Upper lobe of left lung (tissue), 6 donors: ENCODE measurements around the gene CENPF. TPM values are rescaled to one million over a fixed set of nuclear protein-coding genes. Genes with fewer than 3 reads are reported as not detected.
A peak's percentile ranks its signal among the peaks of the same experiment; 100 is the strongest.
"Not testable (repeated sequence)": the region's sequence is repeated elsewhere in the genome, so short reads cannot be mapped to it uniquely, and the experiment has no call there.

Experiments
- ATAC-seq, 2 donors: fragments of 200-7000 bp; cut with Tn5 transposase; one replicate each; pipeline ENCODE4 v1.9.1; 2022; ENCODE audit warnings: mild to moderate bottlenecking in 2 of 2, moderate library complexity in 2 of 2; ENCODE audit not compliant: low FRiP score in 2 of 2
- DNase-seq, 2 donors: peaks; one replicate each; pipeline ENCODE4 v3.0.0-alpha.2; 2019 to 2020
- H3K27ac ChIP-seq, 4 donors: fragments of 200-600 bp; sonication (generic); one replicate each; pipeline ENCODE4 v1.5.1; 2016 to 2019
- H3K27me3 ChIP-seq, 4 donors: fragments of 200-600 bp; sonication (generic); one replicate each; pipeline ENCODE4 v1.5.1; 2017 to 2019
- H3K36me3 ChIP-seq, 4 donors: fragments of 200-600 bp; sonication (generic); one replicate each; pipeline ENCODE4 v1.5.1; 2016 to 2019
- H3K4me1 ChIP-seq, 4 donors: fragments of 200-600 bp; sonication (generic); one replicate each; pipeline ENCODE4 v1.5.1; 2018 to 2019
- H3K4me3 ChIP-seq, 4 donors: fragments of 200-600 bp; sonication (generic); one replicate each; pipeline ENCODE4 v1.5.1; 2017 to 2019; ENCODE audit warnings: mild to moderate bottlenecking in 2 of 4, moderate library complexity in 1 of 4
- H3K9me3 ChIP-seq, 4 donors: fragments of 200-600 bp; sonication (generic); one replicate each; pipeline ENCODE4 v1.5.1; 2018 to 2019
- EP300 ChIP-seq, 4 donors: sonication (generic); formaldehyde crosslinking; IDR thresholded peaks; one replicate each; pipeline ENCODE4 v1.5.1; 2017; ENCODE audit warnings: antibody characterized with exemption in 4 of 4, control low read depth in 2 of 4
- POLR2A ChIP-seq, 4 donors: fragments of 450-650 bp; IDR thresholded peaks; one replicate each; pipeline ENCODE4 v1.5.1; 2016 to 2017; ENCODE audit warnings: antibody characterized with exemption in 4 of 4, mild to moderate bottlenecking in 2 of 4
- POLR2AphosphoS5 ChIP-seq, 2 donors: sonication (generic); formaldehyde crosslinking; IDR thresholded peaks; one replicate each; pipeline ENCODE4 v1.5.1; 2017; ENCODE audit warnings: antibody characterized with exemption in 2 of 2
- WGBS, 2 donors: methylation state at CpG; one replicate each; pipeline ENCODE4 v1.1.5; 2017 to 2018; 5-methylcytosine and 5-hydroxymethylcytosine counted together
- total RNA-seq, 6 donors: library from RNA; depleted of rRNA in 4 of 6; stranded (reverse); fragments of >200 nt in 4 of 6; gene quantifications; one replicate each; pipeline versions ENCODE4 v1.1.0 to v1.2.1, GENCODE V29; 2016 to 2021
- TF ChIP-seq, protein P1 (sequence below), 6 experiments: fragments of 450-650 bp in 4 of 6; fragments of 200-600 bp in 2 of 6; sonication (generic) in 2 of 6; IDR thresholded peaks; one replicate each; pipeline ENCODE4 v1.5.1; 2016 to 2019; ENCODE audit warnings: antibody characterized with exemption in 6 of 6
- donor health status: DM: no; HTN: no; CAD: no; lungs with moderate emphysema.
- donor health status: DM: no; HTN: yes; CAD: no; lungs with severe emphysema.

CENPF gene
- total RNA-seq, 6 donors from 2014 or later = 1.0 to 12.1 (median 3.0) TPM

- H3K27me3 ChIP-seq = no peaks in the 10 kb centered on the region
- H3K36me3 ChIP-seq = no peaks in the 10 kb centered on the region
- TF ChIP-seq, protein P1, sequence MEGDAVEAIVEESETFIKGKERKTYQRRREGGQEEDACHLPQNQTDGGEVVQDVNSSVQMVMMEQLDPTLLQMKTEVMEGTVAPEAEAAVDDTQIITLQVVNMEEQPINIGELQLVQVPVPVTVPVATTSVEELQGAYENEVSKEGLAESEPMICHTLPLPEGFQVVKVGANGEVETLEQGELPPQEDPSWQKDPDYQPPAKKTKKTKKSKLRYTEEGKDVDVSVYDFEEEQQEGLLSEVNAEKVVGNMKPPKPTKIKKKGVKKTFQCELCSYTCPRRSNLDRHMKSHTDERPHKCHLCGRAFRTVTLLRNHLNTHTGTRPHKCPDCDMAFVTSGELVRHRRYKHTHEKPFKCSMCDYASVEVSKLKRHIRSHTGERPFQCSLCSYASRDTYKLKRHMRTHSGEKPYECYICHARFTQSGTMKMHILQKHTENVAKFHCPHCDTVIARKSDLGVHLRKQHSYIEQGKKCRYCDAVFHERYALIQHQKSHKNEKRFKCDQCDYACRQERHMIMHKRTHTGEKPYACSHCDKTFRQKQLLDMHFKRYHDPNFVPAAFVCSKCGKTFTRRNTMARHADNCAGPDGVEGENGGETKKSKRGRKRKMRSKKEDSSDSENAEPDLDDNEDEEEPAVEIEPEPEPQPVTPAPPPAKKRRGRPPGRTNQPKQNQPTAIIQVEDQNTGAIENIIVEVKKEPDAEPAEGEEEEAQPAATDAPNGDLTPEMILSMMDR (IDR thresholded peaks at IDR 0.05) = peak in 1 of 6 experiments; percentile 16
- TF ChIP-seq POLR2A (IDR thresholded peaks at IDR 0.05) = no peak
- no peaks in the 10 kb centered on the region for H3K4me1 ChIP-seq
- ATAC-seq = no peak
- 81% methylated on average over 5 of the region's 5 CpGs for WGBS, 2 donors
- no peak overlapping the region for H3K4me3 ChIP-seq
- H3K9me3 ChIP-seq = no peaks in the 10 kb centered on the region
- no peak overlapping the region for H3K27ac ChIP-seq
- no peak for DNase-seq
These were observed 12.3 kb upstream of the CENPF start for GRCh38 chr1:214590696-214591095.

DNA sequence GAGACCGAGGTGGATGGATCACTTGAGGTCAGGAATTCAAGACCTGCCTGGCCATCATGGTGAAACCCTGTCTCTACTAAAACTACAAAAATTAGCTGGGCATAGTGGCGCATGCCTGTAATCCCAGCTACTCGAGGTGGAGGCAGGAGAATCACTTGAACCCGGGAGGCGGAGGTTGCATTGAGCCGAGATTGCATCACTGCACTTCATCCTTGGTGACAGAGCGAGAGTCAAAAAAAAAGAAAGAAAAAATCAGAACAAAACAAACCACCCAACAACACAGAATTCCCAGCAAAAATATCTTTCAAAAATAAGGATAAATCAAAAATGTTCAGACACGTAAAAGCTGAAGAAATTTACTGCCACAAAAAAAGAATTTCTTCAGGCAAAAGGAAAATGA lies 11.1 kb upstream of the CENPF start:
- H3K36me3 ChIP-seq, DNase-seq: not testable (repeated sequence)

DNA sequence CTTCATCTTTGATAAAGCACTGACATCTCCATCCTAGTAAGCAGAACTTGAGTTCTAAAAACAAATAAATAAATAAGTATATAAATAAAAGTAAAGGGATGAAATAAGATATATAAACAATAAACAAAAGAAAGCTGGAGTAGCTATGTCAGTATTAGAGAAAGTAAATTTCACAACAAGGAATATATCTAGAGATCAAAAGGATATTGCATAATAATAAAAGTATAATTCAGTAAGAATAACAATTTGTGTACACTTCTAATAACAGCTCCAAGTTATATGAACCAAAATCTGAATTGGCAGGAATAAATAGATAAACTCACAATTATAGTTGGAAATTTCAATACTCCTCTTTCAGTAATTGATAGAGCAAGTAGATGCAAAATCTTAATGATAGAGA lies 9.8 kb upstream of the CENPF start:
- Histone ChIP-seq H3K36me3 (no peaks in the 10 kb centered on the region), H3K4me3 (no peak overlapping the region), H3K4me1 (no peaks in the 10 kb centered on the region), H3K27me3 (no peaks in the 10 kb centered on the region), H3K27ac (no peak overlapping the region), H3K9me3 (no peaks in the 10 kb centered on the region)
- no peak for DNase-seq
- ATAC-seq = no peak
- TF ChIP-seq POLR2A (IDR thresholded peaks at IDR 0.05) (no peak), POLR2AphosphoS5 (IDR thresholded peaks at IDR 0.05) (no peak), EP300 (IDR thresholded peaks at IDR 0.05) (no peak)
- TF ChIP-seq, protein P1 (IDR thresholded peaks at IDR 0.05) = no peak

More for the DNA sequence above, 11.1 kb upstream of the CENPF start:
- not testable (repeated sequence) for H3K27me3 ChIP-seq, H3K4me3 ChIP-seq, H3K9me3 ChIP-seq, H3K27ac ChIP-seq, ATAC-seq, H3K4me1 ChIP-seq
- 84 to 88% methylated on average over 8 of the region's 8 CpGs for WGBS, 2 donors

DNA sequence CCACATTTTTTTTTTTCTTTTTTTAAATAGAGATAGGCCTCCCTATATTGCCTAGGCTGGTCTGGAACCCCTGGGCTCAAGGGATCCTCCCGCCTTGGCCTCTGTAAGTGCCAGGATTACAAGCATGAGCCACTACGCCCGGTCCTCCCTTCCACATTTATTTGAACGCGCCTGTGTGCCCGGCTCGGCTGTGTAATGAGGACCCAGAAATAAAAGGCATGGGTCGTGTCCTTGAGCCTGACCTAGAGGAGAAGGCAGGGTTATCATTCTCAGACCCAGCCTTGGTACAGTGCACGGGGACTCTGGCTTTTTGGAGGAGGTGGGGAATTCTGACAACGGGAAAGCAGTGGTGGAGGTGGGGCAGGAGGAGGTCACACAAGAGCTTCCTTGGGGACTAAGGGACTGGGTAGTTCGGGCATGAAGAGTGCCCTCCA lies 841 bp downstream of the CENPF start:
- H3K4me3 ChIP-seq = peak overlapping the region in 3 of 4 donors; percentile 70 to 93 (median 74)
- WGBS, 2 donors = 1 to 3% methylated on average over 11 of the region's 11 CpGs
- H3K36me3 ChIP-seq = no peaks in the 10 kb centered on the region
- no peaks in the 10 kb centered on the region for H3K27me3 ChIP-seq
- TF ChIP-seq, protein P1 (IDR thresholded peaks at IDR 0.05) = no peak
- no peak for TF ChIP-seq POLR2AphosphoS5 (IDR thresholded peaks at IDR 0.05)
- no peak for TF ChIP-seq EP300 (IDR thresholded peaks at IDR 0.05)
- TF ChIP-seq POLR2A (IDR thresholded peaks at IDR 0.05) = no peak
- DNase-seq (no peak), ATAC-seq (no peak)
- no peaks in the 10 kb centered on the region for H3K9me3 ChIP-seq
- H3K27ac ChIP-seq = no peak overlapping the region
- H3K4me1 ChIP-seq = peaks cover 8 to 15% (median 9%) of the 10 kb centered on the region in 4 donors

- Histone ChIP-seq H3K36me3 (no peaks in the 10 kb centered on the region), H3K27ac (no peak overlapping the region), H3K4me1 (peaks cover 8 to 15% (median 9%) of the 10 kb centered on the region in 4 donors), H3K27me3 (no peaks in the 10 kb centered on the region), H3K4me3 (peak overlapping the region in 1 of 4 donors; percentile 93), H3K9me3 (no peaks in the 10 kb centered on the region)
- TF ChIP-seq POLR2A (IDR thresholded peaks at IDR 0.05) (no peak), EP300 (IDR thresholded peaks at IDR 0.05) (no peak), POLR2AphosphoS5 (IDR thresholded peaks at IDR 0.05) (no peak)
- TF ChIP-seq, protein P1 (IDR thresholded peaks at IDR 0.05) = no peak
- DNase-seq (no peak), ATAC-seq (no peak)
These were observed 1.5 kb downstream of the CENPF start for GRCh38 chr1:214604523-214604922.

DNA sequence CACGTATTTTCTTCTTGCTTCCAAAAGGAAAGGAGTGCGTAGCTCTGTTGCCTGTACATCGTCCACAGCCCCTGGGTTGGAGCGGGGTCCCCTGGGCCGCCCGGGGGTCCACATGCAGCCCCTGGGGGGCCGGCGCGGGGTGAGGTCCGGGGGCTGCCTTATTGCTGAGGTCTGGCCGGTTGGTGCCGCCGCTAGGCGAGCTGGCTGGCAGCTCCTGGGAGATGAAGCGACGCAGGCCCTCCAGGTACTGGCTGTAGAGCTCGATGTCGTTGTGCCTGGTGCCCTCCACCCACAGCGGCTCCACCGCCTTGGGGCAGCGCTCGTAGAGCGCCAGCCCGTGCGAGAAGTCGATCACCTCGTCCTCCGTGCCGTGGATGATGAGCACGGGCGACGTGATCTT lies 2.5 kb downstream of the CENPF start:
- WGBS, 2 donors = 98% methylated on average over 26 to 32 of the region's 32 CpGs

GRCh38 chr1:214605933-214606925 lies 3.2 kb downstream of the CENPF start:
- not testable (repeated sequence) for H3K4me3 ChIP-seq, H3K36me3 ChIP-seq, H3K27me3 ChIP-seq, ATAC-seq, H3K9me3 ChIP-seq, H3K27ac ChIP-seq
- H3K4me1 ChIP-seq = peaks cover 8 to 15% (median 9%) of the 10 kb centered on the region in 4 donors
- peak in 1 of 2 donors; percentile 80 for DNase-seq
- 97% methylated on average over 33 to 38 of the region's 63 CpGs for WGBS, 2 donors

More for the DNA sequence above, 2.5 kb downstream of the CENPF start:
- H3K36me3 ChIP-seq, H3K9me3 ChIP-seq, ATAC-seq, H3K27ac ChIP-seq, H3K27me3 ChIP-seq, H3K4me3 ChIP-seq: not testable (repeated sequence)
- DNase-seq = peak in 1 of 2 donors; percentile 82
- peaks cover 8 to 15% (median 9%) of the 10 kb centered on the region in 4 donors for H3K4me1 ChIP-seq
